Measurements from ENCODE around the gene SETDB1.

DNA sequence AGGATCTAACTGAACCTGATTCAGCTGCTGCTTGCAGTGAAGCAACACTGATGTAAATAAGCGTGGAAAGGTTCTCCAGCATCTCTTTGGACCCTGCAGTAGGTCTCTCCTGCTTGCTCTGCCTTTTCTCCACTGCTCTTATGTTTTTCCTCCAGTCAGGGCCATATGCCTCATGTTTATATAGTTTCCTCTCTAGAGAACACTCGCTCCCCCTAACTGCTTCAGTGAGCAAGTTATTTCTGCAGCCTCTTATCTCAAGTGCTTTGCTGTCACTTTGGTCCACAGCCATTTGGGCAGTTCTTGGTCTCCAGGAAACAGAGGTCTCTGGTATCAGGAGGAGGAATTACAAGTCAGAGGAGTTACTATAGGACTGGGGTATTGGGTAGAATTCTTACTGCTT is 87.4 kb downstream of the SETDB1 start:
- no peak for TF ChIP-seq SP1 (IDR thresholded peaks at IDR 0.05)
- TF ChIP-seq, protein P1, sequence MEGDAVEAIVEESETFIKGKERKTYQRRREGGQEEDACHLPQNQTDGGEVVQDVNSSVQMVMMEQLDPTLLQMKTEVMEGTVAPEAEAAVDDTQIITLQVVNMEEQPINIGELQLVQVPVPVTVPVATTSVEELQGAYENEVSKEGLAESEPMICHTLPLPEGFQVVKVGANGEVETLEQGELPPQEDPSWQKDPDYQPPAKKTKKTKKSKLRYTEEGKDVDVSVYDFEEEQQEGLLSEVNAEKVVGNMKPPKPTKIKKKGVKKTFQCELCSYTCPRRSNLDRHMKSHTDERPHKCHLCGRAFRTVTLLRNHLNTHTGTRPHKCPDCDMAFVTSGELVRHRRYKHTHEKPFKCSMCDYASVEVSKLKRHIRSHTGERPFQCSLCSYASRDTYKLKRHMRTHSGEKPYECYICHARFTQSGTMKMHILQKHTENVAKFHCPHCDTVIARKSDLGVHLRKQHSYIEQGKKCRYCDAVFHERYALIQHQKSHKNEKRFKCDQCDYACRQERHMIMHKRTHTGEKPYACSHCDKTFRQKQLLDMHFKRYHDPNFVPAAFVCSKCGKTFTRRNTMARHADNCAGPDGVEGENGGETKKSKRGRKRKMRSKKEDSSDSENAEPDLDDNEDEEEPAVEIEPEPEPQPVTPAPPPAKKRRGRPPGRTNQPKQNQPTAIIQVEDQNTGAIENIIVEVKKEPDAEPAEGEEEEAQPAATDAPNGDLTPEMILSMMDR (IDR thresholded peaks at IDR 0.05; ENCODE audit: low read depth, low read length, missing input control) = no peak
- TF ChIP-seq EGR1 (IDR thresholded peaks at IDR 0.05; ENCODE audit: low read depth in 2 of 2) = no peak
- TF ChIP-seq, protein P2, sequence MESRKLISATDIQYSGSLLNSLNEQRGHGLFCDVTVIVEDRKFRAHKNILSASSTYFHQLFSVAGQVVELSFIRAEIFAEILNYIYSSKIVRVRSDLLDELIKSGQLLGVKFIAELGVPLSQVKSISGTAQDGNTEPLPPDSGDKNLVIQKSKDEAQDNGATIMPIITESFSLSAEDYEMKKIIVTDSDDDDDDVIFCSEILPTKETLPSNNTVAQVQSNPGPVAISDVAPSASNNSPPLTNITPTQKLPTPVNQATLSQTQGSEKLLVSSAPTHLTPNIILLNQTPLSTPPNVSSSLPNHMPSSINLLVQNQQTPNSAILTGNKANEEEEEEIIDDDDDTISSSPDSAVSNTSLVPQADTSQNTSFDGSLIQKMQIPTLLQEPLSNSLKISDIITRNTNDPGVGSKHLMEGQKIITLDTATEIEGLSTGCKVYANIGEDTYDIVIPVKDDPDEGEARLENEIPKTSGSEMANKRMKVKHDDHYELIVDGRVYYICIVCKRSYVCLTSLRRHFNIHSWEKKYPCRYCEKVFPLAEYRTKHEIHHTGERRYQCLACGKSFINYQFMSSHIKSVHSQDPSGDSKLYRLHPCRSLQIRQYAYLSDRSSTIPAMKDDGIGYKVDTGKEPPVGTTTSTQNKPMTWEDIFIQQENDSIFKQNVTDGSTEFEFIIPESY (IDR thresholded peaks at IDR 0.05) = no peak
- no peak for TF ChIP-seq JUND (IDR thresholded peaks at IDR 0.05)
- TF ChIP-seq YY1 (IDR thresholded peaks at IDR 0.05) = no peak
